Measurements from ENCODE around the gene APOL3. TPM values are rescaled to one million over a fixed set of nuclear protein-coding genes. Genes with fewer than 3 reads are reported as not detected.

The APOL3 gene
- total and polyA plus RNA-seq, 2 of the 13 experiments (the other 11 are each of a cell fraction or from before 2014, with no cell fraction given), result 3.8 to 5.4 TPM

DNA sequence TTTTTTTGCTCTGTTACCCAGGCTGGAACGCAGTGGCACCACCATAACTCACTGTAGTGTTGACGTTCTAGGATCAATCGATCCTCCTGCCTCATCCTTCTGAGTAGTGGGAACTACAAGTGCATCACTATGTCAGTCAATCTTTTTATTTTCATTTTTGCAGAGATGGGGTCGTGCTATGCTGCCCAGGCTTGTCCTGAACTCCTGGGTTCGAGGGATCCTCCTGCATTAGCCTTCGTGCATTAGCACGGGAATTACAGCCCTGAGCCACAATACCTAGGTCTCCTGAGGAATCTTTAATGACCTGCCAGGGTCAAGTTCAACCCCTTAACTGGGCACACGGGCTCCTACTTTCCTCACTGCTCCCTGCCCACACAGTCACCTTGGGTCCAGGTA, 4.4 kb downstream of the APOL3 start (continued):
- no peak for TF ChIP-seq HMGXB3 (CRISPR knock-in tag; IDR thresholded peaks at IDR 0.05; ENCODE audit: borderline replicate concordance)
- TF ChIP-seq ZNF383 (CRISPR knock-in tag; IDR thresholded peaks at IDR 0.05; ENCODE audit: borderline replicate concordance), result no peak
- TF ChIP-seq SP140L (CRISPR knock-in tag; IDR thresholded peaks at IDR 0.05; ENCODE audit: borderline replicate concordance), result no peak
- TF ChIP-seq PAWR (CRISPR knock-in tag; IDR thresholded peaks at IDR 0.05; ENCODE audit: borderline replicate concordance), result no peak
- peak; percentile 34; the same call in 1 of the 2 replicates for TF ChIP-seq ZNF121 (CRISPR knock-in tag; IDR thresholded peaks at IDR 0.05)
- TF ChIP-seq NFIB (CRISPR knock-in tag; IDR thresholded peaks at IDR 0.05; ENCODE audit: borderline replicate concordance), result no peak
- TF ChIP-seq ZNF510 (CRISPR knock-in tag; IDR thresholded peaks at IDR 0.05; ENCODE audit: low read depth), result peak; percentile 3; the same call in 1 of the 2 replicates
- TF ChIP-seq CHCHD3 (CRISPR knock-in tag; IDR thresholded peaks at IDR 0.05), result 0 out of 2 replicates have a peak, but pooled peaks have one; percentile 41
- no peak for TF ChIP-seq NFAT5 (CRISPR knock-in tag; IDR thresholded peaks at IDR 0.05)
- TF ChIP-seq, protein P1, sequence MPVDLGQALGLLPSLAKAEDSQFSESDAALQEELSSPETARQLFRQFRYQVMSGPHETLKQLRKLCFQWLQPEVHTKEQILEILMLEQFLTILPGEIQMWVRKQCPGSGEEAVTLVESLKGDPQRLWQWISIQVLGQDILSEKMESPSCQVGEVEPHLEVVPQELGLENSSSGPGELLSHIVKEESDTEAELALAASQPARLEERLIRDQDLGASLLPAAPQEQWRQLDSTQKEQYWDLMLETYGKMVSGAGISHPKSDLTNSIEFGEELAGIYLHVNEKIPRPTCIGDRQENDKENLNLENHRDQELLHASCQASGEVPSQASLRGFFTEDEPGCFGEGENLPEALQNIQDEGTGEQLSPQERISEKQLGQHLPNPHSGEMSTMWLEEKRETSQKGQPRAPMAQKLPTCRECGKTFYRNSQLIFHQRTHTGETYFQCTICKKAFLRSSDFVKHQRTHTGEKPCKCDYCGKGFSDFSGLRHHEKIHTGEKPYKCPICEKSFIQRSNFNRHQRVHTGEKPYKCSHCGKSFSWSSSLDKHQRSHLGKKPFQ (CRISPR knock-in tag; IDR thresholded peaks at IDR 0.05; ENCODE audit: insufficient replicate concordance), result no peak
- TF ChIP-seq BCL3 (CRISPR knock-in tag; IDR thresholded peaks at IDR 0.05), result no peak
- TF ChIP-seq ZNF724P (CRISPR knock-in tag; IDR thresholded peaks at IDR 0.05; ENCODE audit: borderline replicate concordance), result 0 out of 2 replicates have a peak, but pooled peaks have one; percentile 34
- no peak for TF ChIP-seq ZNF652 (CRISPR knock-in tag; IDR thresholded peaks at IDR 0.05; ENCODE audit: borderline replicate concordance, low read depth)
- TF ChIP-seq ZNF414 (CRISPR knock-in tag; IDR thresholded peaks at IDR 0.05), result no peak
- no peak for TF ChIP-seq POLR2A (IDR thresholded peaks at IDR 0.05; ENCODE audit: insufficient read depth in 1 of 2, low read depth in 2 of 2, low read length in 2 of 2)
- no peak for TF ChIP-seq SMC3 (IDR thresholded peaks at IDR 0.05; ENCODE audit: low read length)
- 0 out of 2 replicates have a peak, but pooled peaks have one; percentile 5 for TF ChIP-seq ZNF230 (CRISPR knock-in tag; IDR thresholded peaks at IDR 0.05)

Measured in HepG2 (cell line).